Endothelial cell of umbilical vein (primary cell): ENCODE results near the gene GPR173. TPM values are rescaled to one million over a fixed set of nuclear protein-coding genes. Genes with fewer than 3 reads are reported as not detected.
A peak's percentile ranks its signal among the peaks of the same experiment; 100 is the strongest.

Experiments
- BruUV-seq: library from RNA; stranded (reverse); fragments of 400-500 nt; replicated peaks from 2 replicates; lab custom pipeline; 2021; lab: Mats Ljungman, UMichigan
- CTCF ChIA-PET: fragments of 300-600, 350-600 bp; sonication (Branson Sonifier 250); formaldehyde crosslinking; loops from one replicate; lab custom pipeline; 2021; ENCODE audit warnings: antibody characterized with exemption, inconsistent platforms; lab: Charles Lee
- POLR2A ChIA-PET: fragments of 300-600, 350-600 bp; sonication (Branson Sonifier 250); formaldehyde crosslinking; loops from one replicate; lab custom pipeline; 2021; ENCODE audit warnings: antibody characterized with exemption, inconsistent platforms; lab: Charles Lee
- DNase-seq: peaks from one replicate; pipeline ENCODE4 v3.0.0-alpha.2; 2011; ENCODE audit warnings: low read depth, low spot score
- FAIRE-seq: peaks from 2 replicates; lab custom pipeline; 2011; peaks lifted over from hg19 to GRCh38; lab: Jason Lieb, UNC
- H2AFZ ChIP-seq: 2 replicates; pipeline ENCODE4 v1.6.0; 2012; ENCODE audit warnings: low read depth, low read length, control low read depth, inconsistent platforms
- H3K27ac ChIP-seq: 2 replicates; pipeline ENCODE4 v1.5.1; 2011; ENCODE audit warnings: low read depth, mild to moderate bottlenecking, control low read depth, low read length, moderate library complexity; ENCODE audit not compliant: insufficient read depth
- H3K27me3 ChIP-seq, 2 experiments: 2 replicates each; pipeline versions ENCODE4 v1.6.0 to v1.6.1; 2011; ENCODE audit warnings: low read length in 2 of 2, mixed read lengths in 1 of 2; ENCODE audit not compliant: control insufficient read depth in 2 of 2, insufficient read depth in 2 of 2
- H3K36me3 ChIP-seq, 2 experiments: 2 replicates in 1 of 2; 3 replicates in 1 of 2; pipeline ENCODE4 v1.5.1; 2011; ENCODE audit warnings: low read length in 2 of 2, mild to moderate bottlenecking in 1 of 2, moderate library complexity in 1 of 2; ENCODE audit not compliant: control insufficient read depth in 2 of 2, insufficient read depth in 2 of 2; ENCODE audit errors: extremely low read depth in 1 of 2
- H3K4me1 ChIP-seq: 3 replicates; pipeline ENCODE4 v1.5.1; 2011; ENCODE audit warnings: mild to moderate bottlenecking, low read length; ENCODE audit not compliant: control insufficient read depth, insufficient read depth; ENCODE audit errors: extremely low read depth
- H3K4me2 ChIP-seq: 2 replicates; pipeline ENCODE4 v1.6.1; 2011; ENCODE audit warnings: low read length, control low read depth, mixed read lengths; ENCODE audit not compliant: insufficient read depth
- H3K4me3 ChIP-seq, 3 experiments: fragments of 200-600 bp in 1 of 3; sonication (generic), shearing (Covaris generic) in 1 of 3; replicated peaks in 1 of 3; 2 replicates each; pipeline ENCODE4 v1.5.1; 2011 to 2016; ENCODE audit warnings: control low read depth in 3 of 3, low read length in 3 of 3, mild to moderate bottlenecking in 2 of 3, inconsistent platforms in 1 of 3, low read depth in 1 of 3, moderate library complexity in 1 of 3; ENCODE audit not compliant: insufficient read depth in 1 of 3
- H3K79me2 ChIP-seq: 2 replicates; pipeline ENCODE4 v1.6.0; 2012; ENCODE audit warnings: low read length, inconsistent platforms; ENCODE audit not compliant: control insufficient read depth, insufficient read depth
- H3K9ac ChIP-seq: replicated peaks from 2 replicates; pipeline ENCODE3; 2011; ENCODE audit warnings: low read length, control low read depth; ENCODE audit not compliant: insufficient read depth; ENCODE audit errors: extremely low read depth
- H3K9me1 ChIP-seq: replicated peaks from 3 replicates; pipeline ENCODE4 v1.6.0; 2011; ENCODE audit warnings: mild to moderate bottlenecking, low read length; ENCODE audit not compliant: control insufficient read depth, insufficient read depth; ENCODE audit errors: extremely low read depth
- H3K9me3 ChIP-seq: replicated peaks from 2 replicates; pipeline ENCODE4 v1.5.1; 2012; ENCODE audit warnings: low read length, inconsistent platforms; ENCODE audit not compliant: control insufficient read depth, insufficient read depth
- H4K20me1 ChIP-seq: replicated peaks from 2 replicates; pipeline ENCODE3; 2011; ENCODE audit warnings: mild to moderate bottlenecking, low read length; ENCODE audit not compliant: control insufficient read depth, insufficient read depth; ENCODE audit errors: extremely low read depth
- FOS ChIP-seq: IDR thresholded peaks from 2 replicates; pipeline ENCODE4 v1.6.1; 2011; ENCODE audit warnings: mild to moderate bottlenecking, low read length, moderate library complexity, borderline replicate concordance; ENCODE audit not compliant: insufficient read depth
- GATA2 ChIP-seq: IDR thresholded peaks from 2 replicates; pipeline ENCODE4 v1.7.0; 2011; ENCODE audit warnings: low read depth, mild to moderate bottlenecking, moderate library complexity, mixed read lengths, low read length; ENCODE audit not compliant: insufficient read length, insufficient read depth
- JUN ChIP-seq: IDR thresholded peaks from 2 replicates; pipeline ENCODE4 v1.6.1; 2011; ENCODE audit warnings: borderline replicate concordance, low read depth; ENCODE audit not compliant: insufficient read length, insufficient read depth
- MYC ChIP-seq: IDR thresholded peaks from one replicate; pipeline ENCODE4 v1.6.1; 2011; ENCODE audit warnings: mild to moderate bottlenecking, low read depth, low read length
- POLR2A ChIP-seq: IDR thresholded peaks from 2 replicates; pipeline ENCODE4 v1.6.1; 2012; ENCODE audit warnings: low read depth, mild to moderate bottlenecking, control low read depth, low read length
- dilution Hi-C: fragments of 300-500 bp; cut with MboI; formaldehyde crosslinking; loops from one replicate; pipeline ENCODE4 v1.15.0; 2019; ENCODE audit warnings: low sequenced_read_pairs; ENCODE audit not compliant: extremely low pct_ligation_motif_present
- intact Hi-C: fragments of 100-400 bp; cut with micrococcal nuclease; formaldehyde crosslinking; loops from one replicate; pipeline ENCODE4 v1.10.0; 2022
- polyA plus RNA-seq, 4 experiments: library from polyadenylated mRNA; depleted of rRNA in 3 of 4; stranded (reverse) in 3 of 4; unstranded in 1 of 4; fragments of >200 nt; gene quantifications; 2 replicates each; pipeline versions ENCODE4 v1.2.1 to v1.2.3, GENCODE V29; 2011 to 2012; ENCODE audit warnings: missing spikeins in 1 of 4
- total RNA-seq: library from RNA; stranded (reverse); gene quantifications from 2 replicates; pipeline ENCODE4 v1.2.3, GENCODE V29; 2021
- TF ChIP-seq, protein P1 (sequence below): IDR thresholded peaks from 2 replicates; pipeline ENCODE4 v1.6.1; 2011; ENCODE audit not compliant: insufficient read depth, insufficient read length

Gene GPR173
- total and polyA plus RNA-seq, 2 donors (not counting 3 experiments of a cell fraction or from before 2014, with no cell fraction given): 9.2 to 11.3 TPM

DNA sequence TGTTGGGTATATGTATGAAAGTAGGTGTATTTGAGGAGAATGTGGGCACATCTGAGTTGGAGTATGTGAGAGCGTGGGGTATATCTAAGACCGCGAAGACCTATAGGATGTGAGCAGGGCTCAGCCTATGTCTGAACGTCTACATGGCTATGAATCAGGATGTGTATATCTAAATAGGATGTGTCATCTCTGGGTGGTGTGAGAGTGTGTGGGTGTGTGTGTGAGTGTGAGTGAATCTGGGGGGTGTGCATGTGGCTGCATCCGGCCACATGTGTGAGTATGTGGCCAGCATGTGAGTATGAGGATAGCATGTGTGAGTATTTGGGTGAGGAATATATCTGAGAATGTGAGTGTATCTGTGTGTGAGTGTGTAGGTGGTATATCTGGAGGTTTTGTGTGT, 7.7 kb downstream of the GPR173 start:
- FAIRE-seq: no peak
- Histone ChIP-seq H3K4me1 (no peaks in the 10 kb centered on the region), H4K20me1 (no peaks in the 10 kb centered on the region), H3K27me3 (no peaks in the 10 kb centered on the region), H3K79me2 (peaks cover 44% of the 10 kb centered on the region), H3K9me3 (no peaks in the 10 kb centered on the region), H3K9ac (no peak overlapping the region), H3K9me1 (no peaks in the 10 kb centered on the region), H2AFZ (no peak overlapping the region), H3K4me3 (no peak overlapping the region), H3K4me2 (no peak overlapping the region), H3K36me3 (no peaks in the 10 kb centered on the region), H3K27ac (no peak overlapping the region)
- TF ChIP-seq, protein P1, sequence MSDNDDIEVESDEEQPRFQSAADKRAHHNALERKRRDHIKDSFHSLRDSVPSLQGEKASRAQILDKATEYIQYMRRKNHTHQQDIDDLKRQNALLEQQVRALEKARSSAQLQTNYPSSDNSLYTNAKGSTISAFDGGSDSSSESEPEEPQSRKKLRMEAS: no peak
- TF ChIP-seq JUN: no peak
- dilution Hi-C loops (no loop called here), intact Hi-C loops (no loop called here)
- DNase-seq: no peak
- ChIA-PET POLR2A (no interaction called here), CTCF (no interaction called here)
- BruUV-seq: no TSS peak

DNA sequence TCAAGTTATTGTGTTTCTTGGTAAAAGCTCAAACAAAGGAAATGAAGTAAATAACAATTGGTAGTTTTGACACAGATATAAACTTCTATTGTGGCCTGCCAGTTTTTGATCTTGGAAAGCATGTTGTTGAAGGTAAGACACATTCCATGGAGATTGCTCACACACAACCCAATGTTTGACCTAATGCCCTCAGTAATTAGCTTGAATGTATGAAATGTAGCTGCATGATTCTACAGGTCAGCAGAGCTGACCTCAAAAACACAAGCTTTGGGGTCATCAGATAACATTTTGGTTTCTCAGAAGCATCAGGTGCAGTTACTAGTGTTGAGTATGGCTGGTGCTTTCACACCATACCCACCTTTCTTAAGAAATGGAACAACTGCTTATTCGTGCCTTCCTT, 16.5 kb downstream of the GPR173 start:
- Histone ChIP-seq H3K4me2 (peak overlapping the region; percentile 24), H4K20me1 (no peaks in the 10 kb centered on the region), H3K27me3 (no peaks in the 10 kb centered on the region), H3K9me3 (no peaks in the 10 kb centered on the region), H3K9ac (no peak overlapping the region), H3K79me2 (no peaks in the 10 kb centered on the region), H3K36me3 (no peaks in the 10 kb centered on the region), H2AFZ (no peak overlapping the region), H3K27ac (no peak overlapping the region), H3K4me3 (no peak overlapping the region), H3K9me1 (no peaks in the 10 kb centered on the region), H3K4me1 (no peaks in the 10 kb centered on the region)
- BruUV-seq: no TSS peak
- DNase-seq (no peak), FAIRE-seq (peak; percentile 78)
- no peak for TF ChIP-seq JUN
- no peak for TF ChIP-seq FOS
- no peak for TF ChIP-seq GATA2
- TF ChIP-seq, protein P1: no peak
- no peak for TF ChIP-seq POLR2A
- no peak for TF ChIP-seq MYC
- dilution Hi-C loops: no loop called here
- ChIA-PET POLR2A (interaction anchor here (1.2 kb wide), 1 partner anchor 16 kb away, joined by 3 read pairs; the partner anchor contains the start of gene TSPYL2), CTCF (no interaction called here)
- intact Hi-C loops: no loop called here
